Stimulated activated naive CD8-positive, alpha-beta T cell treated with anti-CD3 and anti-CD28 coated beads, Interleukin-15, amount 100 ng/mL, for 72 hours (primary cell): ENCODE measurements around the gene C12orf76.

ENCODE experiments used
- ATAC-seq: fragments of 150-1000 bp; cut with Tn5 transposase; 2 replicates; pipeline ENCODE4 v1.10.0; 2021; ENCODE audit warnings: mild to moderate bottlenecking, moderate library complexity
- DNase-seq, 2 donors: peaks; one replicate each; pipeline ENCODE4 v3.0.0; 2021 to 2022
- H3K27ac Mint-ChIP-seq, 2 donors: one replicate each; pipeline ENCODE4 v1.8.0; 2022; ENCODE audit warnings: mild to moderate bottlenecking in 2 of 2, mixed read lengths in 2 of 2, moderate library complexity in 2 of 2
- H3K27me3 Mint-ChIP-seq: one replicate; pipeline ENCODE4 v1.8.0; 2022; ENCODE audit warnings: mixed read lengths
- H3K4me1 Mint-ChIP-seq: one replicate; pipeline ENCODE4 v1.8.0; 2022; ENCODE audit warnings: mild to moderate bottlenecking, mixed read lengths
- H3K4me3 Mint-ChIP-seq, 2 donors: one replicate each; pipeline ENCODE4 v1.8.0; 2022; ENCODE audit warnings: mild to moderate bottlenecking in 2 of 2, mixed read lengths in 2 of 2, moderate library complexity in 1 of 2
- H3K9me3 Mint-ChIP-seq, 2 donors: one replicate each; pipeline ENCODE4 v1.8.0; 2022; ENCODE audit warnings: mixed read lengths in 2 of 2

C12orf76 gene

GRCh38 chr12:109998241-109998903, 50.0 kb downstream of the C12orf76 start:
- Mint-ChIP-seq H3K27me3 (no peaks in the 10 kb centered on the region), H3K4me3 (peak overlapping the region; percentile 85 to 93), H3K27ac (peak overlapping the region; percentile 99 to 100), H3K9me3 (no peaks in the 10 kb centered on the region), H3K4me1 (peaks cover 50% of the 10 kb centered on the region)
- DNase-seq (no peak), ATAC-seq (no peak)

DNA sequence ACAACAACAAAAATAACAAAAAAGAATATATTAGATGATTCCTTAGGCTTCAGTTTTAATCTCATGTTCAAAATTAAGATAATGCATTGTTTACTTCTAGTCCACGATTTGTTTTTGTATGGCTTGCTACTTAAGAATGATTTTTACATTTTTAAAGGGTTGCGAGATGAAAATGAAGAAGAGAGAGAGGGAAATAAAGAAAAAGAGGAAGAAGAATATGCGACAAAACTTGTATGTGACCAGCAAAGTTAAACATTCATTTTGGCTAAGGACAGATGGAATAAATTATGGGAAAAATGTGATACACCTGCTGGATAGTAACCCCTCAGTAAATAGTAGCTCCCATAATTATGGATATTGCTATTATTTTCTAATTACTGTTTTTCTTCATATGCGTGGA, 50.9 kb downstream of the C12orf76 start:
- no peak for ATAC-seq
- Mint-ChIP-seq H3K27me3 (no peaks in the 10 kb centered on the region), H3K4me1 (peaks cover 50% of the 10 kb centered on the region)

DNA sequence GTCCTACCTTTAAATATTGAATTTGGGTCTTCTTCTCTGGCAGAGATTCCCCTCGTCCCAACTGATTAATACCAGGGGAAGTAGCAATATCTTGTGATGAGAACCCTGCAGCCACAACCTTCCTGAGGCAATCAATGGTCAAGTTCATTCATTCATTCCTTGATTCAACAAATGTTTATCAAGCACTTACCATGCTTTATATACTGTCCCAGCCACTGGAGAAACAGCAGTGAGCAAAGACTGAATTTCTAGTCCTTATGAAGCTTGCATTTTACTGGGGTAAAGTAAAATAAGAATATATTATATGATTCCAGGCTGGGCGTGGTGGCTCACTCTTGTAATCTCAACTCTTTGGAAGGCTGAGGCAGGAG, 51.9 kb downstream of the C12orf76 start:
- Mint-ChIP-seq H3K27me3 (no peaks in the 10 kb centered on the region), H3K4me1 (peaks cover 51% of the 10 kb centered on the region), H3K27ac (peak overlapping the region; percentile 82 to 95), H3K4me3 (peak overlapping the region; percentile 93 to 98), H3K9me3 (no peaks in the 10 kb centered on the region)
- ATAC-seq (peak; percentile 0), DNase-seq (no peak)

More for the DNA sequence above, 50.9 kb downstream of the C12orf76 start:
- Mint-ChIP-seq H3K27ac (no peak overlapping the region), H3K4me3 (peak overlapping the region in 1 of 2 donors; percentile 85), H3K9me3 (no peaks in the 10 kb centered on the region)
- no peak for DNase-seq

GRCh38 chr12:109995686-109996482, 52.4 kb downstream of the C12orf76 start, which contains the start of gene GIT2:
GIT2 (minus strand) TSS chr12:109996368; CDS start chr12:109996224, 144 bp downstream.
- H3K9me3 Mint-ChIP-seq: no peaks in the 10 kb centered on the region
- H3K4me3 Mint-ChIP-seq: peak within 1 kb of the TSS; percentile 93 to 98
- H3K4me1 Mint-ChIP-seq: peaks cover 52% of the 10 kb centered on the region
- ATAC-seq (peak; percentile 90), DNase-seq (peak; percentile 95 to 97)
- H3K27ac Mint-ChIP-seq: peak within 1 kb of the TSS; percentile 95 to 97
- no peaks in the 10 kb centered on the region for H3K27me3 Mint-ChIP-seq

DNA sequence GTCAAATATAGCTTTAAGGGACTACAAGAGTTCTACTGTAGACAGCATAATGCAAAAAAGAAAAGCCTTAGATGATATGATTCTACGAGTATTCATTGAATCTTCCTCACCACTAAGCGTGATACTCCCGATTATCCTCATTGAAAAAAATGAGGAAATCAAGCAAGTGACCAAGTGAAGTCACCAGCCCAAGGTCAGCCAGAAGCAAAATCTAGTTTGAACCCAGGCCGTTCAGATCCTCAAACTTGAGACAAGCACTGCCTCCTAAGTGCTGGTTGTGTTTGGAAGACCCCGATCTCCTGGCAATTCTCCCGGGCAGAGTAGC, 53.0 kb downstream of the C12orf76 start:
- Mint-ChIP-seq H3K4me1 (peaks cover 52% of the 10 kb centered on the region), H3K27ac (peak overlapping the region; percentile 84 to 97), H3K4me3 (peak overlapping the region; percentile 93 to 98), H3K27me3 (no peaks in the 10 kb centered on the region), H3K9me3 (no peaks in the 10 kb centered on the region)
- ATAC-seq (no peak), DNase-seq (no peak)

- Mint-ChIP-seq H3K4me3 (peak overlapping the region; percentile 93 to 98), H3K27me3 (no peaks in the 10 kb centered on the region)
- DNase-seq: no peak
Measured at GRCh38 chr12:109994401-109995175, 53.7 kb downstream of the C12orf76 start.

DNA sequence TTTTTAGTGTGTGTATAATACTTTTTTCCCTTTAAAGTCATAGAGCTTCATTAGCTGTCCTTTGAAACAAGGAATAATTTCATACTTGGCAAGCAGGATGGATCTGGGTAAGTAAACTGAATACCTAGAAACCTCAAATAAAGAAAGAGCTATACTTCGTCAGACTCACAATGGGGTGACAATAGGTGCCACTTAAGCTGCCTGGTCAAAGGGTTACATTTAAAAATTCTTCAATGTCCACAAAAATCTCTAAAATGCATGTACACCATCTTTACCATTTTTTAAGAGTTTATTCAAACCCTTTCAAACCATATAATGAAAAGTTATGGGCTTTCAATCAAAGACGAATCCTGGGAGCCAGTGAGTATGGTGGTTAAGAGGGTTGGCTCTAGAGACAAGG, 55.2 kb downstream of the C12orf76 start:
- Mint-ChIP-seq H3K9me3 (no peaks in the 10 kb centered on the region), H3K27me3 (no peaks in the 10 kb centered on the region), H3K4me3 (peak overlapping the region in 1 of 2 donors; percentile 93), H3K27ac (no peak overlapping the region), H3K4me1 (peaks cover 57% of the 10 kb centered on the region)
- ATAC-seq (no peak), DNase-seq (no peak)

More at GRCh38 chr12:109994401-109995175, 53.7 kb downstream of the C12orf76 start:
- H3K9me3 Mint-ChIP-seq: no peaks in the 10 kb centered on the region
- ATAC-seq: no peak
- H3K4me1 Mint-ChIP-seq: peaks cover 54% of the 10 kb centered on the region
- peak overlapping the region; percentile 42 to 90 for H3K27ac Mint-ChIP-seq

DNA sequence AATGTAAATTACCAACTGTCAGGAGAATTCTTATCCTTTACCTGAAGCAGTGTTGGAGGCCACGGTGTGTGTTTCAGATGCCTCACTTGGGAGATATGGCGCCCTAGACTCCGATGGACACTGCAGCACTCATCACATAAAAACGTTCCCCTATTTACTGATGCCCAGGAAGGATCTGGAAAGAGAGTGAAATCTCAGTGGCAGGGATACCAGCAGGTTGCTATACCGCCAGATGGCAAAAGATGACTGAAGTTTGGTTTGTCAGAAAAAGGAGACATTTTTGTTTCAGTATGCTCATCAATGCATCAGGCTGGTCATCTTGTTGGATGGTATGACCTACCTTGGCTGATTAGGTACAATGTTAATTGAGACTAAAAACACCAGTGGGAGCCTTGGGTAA, 56.7 kb downstream of the C12orf76 start:
- Mint-ChIP-seq H3K4me3 (no peak overlapping the region), H3K27ac (no peak overlapping the region)

More for the DNA sequence above, 56.7 kb downstream of the C12orf76 start:
- Mint-ChIP-seq H3K4me1 (peaks cover 56% of the 10 kb centered on the region), H3K9me3 (no peaks in the 10 kb centered on the region), H3K27me3 (no peaks in the 10 kb centered on the region)
- DNase-seq: no peak
- ATAC-seq: no peak
